A549 (cell line): Measurements from ENCODE around the gene TBC1D2B. TPM values are rescaled to one million over a fixed set of nuclear protein-coding genes. Genes with fewer than 3 reads are reported as not detected.

ENCODE experiments used
- ATAC-seq, 2 experiments: fragments of 200-7000 bp in 1 of 2; fragments of >200 bp in 1 of 2; cut with Nextera tagmentation in 1 of 2; cut with Tn5 transposase in 1 of 2; 3 replicates each; pipeline versions ENCODE4 v1.8.0 to v1.9.1; 2018 to 2020; ENCODE audit warnings: mild to moderate bottlenecking in 1 of 2, moderate library complexity in 1 of 2
- CTCF ChIA-PET: fragments of 300-600 bp; sonication (Branson Sonifier 250); formaldehyde crosslinking; extraction: SDS; loops from one replicate; lab custom pipeline; 2021; ENCODE audit warnings: antibody characterized with exemption, inconsistent platforms; lab: Yijun Ruan, JAX
- POLR2A ChIA-PET: fragments of 350-600 bp; formaldehyde crosslinking; extraction: SDS; loops from one replicate; lab custom pipeline; 2021; ENCODE audit warnings: antibody characterized with exemption, inconsistent platforms; lab: Yijun Ruan, JAX
- DNase-seq, 2 experiments: peaks; one replicate each; pipeline versions ENCODE4 v3.0.0 to v3.0.0-alpha.2; 2011 to 2016; ENCODE audit warnings: low read depth in 1 of 2, low spot score in 1 of 2
- FAIRE-seq: peaks from 2 replicates; lab custom pipeline; 2011; peaks lifted over from hg19 to GRCh38; lab: Jason Lieb, UNC
- H3K27ac ChIP-seq, 2 experiments: fragments of >200 bp; sonication (Bioruptor Twin); formaldehyde crosslinking; 3 replicates each; pipeline ENCODE4 v1.5.1; 2016 to 2017
- H3K4me1 ChIP-seq: fragments of >200 bp; sonication (Bioruptor Twin); formaldehyde crosslinking; 3 replicates; pipeline ENCODE4 v1.6.1; 2016
- H3K4me2 ChIP-seq: fragments of >200 bp; sonication (Bioruptor Twin); formaldehyde crosslinking; 3 replicates; pipeline ENCODE4 v1.6.1; 2016
- H3K4me3 ChIP-seq: fragments of >200 bp; sonication (Bioruptor Twin); formaldehyde crosslinking; 3 replicates; pipeline ENCODE4 v1.5.1; 2016
- H3K9me3 ChIP-seq: fragments of >200 bp; sonication (Bioruptor Twin); formaldehyde crosslinking; 3 replicates; pipeline ENCODE4 v1.6.1; 2016
- BCL3 ChIP-seq: fragments of >200 bp; sonication (Bioruptor Twin); formaldehyde crosslinking; IDR thresholded peaks from 3 replicates; pipeline ENCODE4 v1.6.1; 2016
- CBX8 ChIP-seq: fragments of 200-600 bp; sonication (generic); IDR thresholded peaks from 2 replicates; pipeline ENCODE4 v1.6.1; 2016
- CEBPB ChIP-seq, 2 experiments: fragments of >200 bp in 1 of 2; sonication (Bioruptor Twin) in 1 of 2; formaldehyde crosslinking in 1 of 2; IDR thresholded peaks; 2 replicates each; pipeline ENCODE4 v1.6.1; 2012 to 2016
- CHD2 ChIP-seq: fragments of 150-350 bp; IDR thresholded peaks from 2 replicates; pipeline ENCODE4 v1.6.1; 2014; ENCODE audit warnings: low read length; ENCODE audit not compliant: partially characterized antibody
- ELK1 ChIP-seq: fragments of 150-350 bp; IDR thresholded peaks from 2 replicates; pipeline ENCODE4 v1.6.1; 2014; ENCODE audit warnings: low read depth, mild to moderate bottlenecking, low read length
- FOXS1 ChIP-seq: fragments of 250-450 bp; sonication (Bioruptor Pico); IDR thresholded peaks from 2 replicates; pipeline ENCODE4 v1.5.0; 2020; ENCODE audit warnings: mild to moderate bottlenecking, moderate library complexity
- GATA3 ChIP-seq: IDR thresholded peaks from 2 replicates; pipeline ENCODE4 v1.6.1; 2012; ENCODE audit warnings: borderline replicate concordance
- HES2 ChIP-seq: fragments of >200 bp; sonication (Bioruptor Twin); formaldehyde crosslinking; IDR thresholded peaks from 2 replicates; pipeline ENCODE4 v1.6.1; 2016
- HOXA7 ChIP-seq: fragments of 250-450 bp; sonication (Bioruptor Pico); IDR thresholded peaks from 2 replicates; pipeline ENCODE4 v1.5.0; 2020; ENCODE audit warnings: mild to moderate bottlenecking, moderate library complexity
- MAFK ChIP-seq: fragments of 450-650 bp; IDR thresholded peaks from 2 replicates; pipeline ENCODE4 v1.6.1; 2014; ENCODE audit not compliant: partially characterized antibody
- MAX ChIP-seq: IDR thresholded peaks from 2 replicates; pipeline ENCODE4 v1.6.1; 2012
- NR3C1 ChIP-seq: fragments of >200 bp; sonication (Bioruptor Twin); formaldehyde crosslinking; IDR thresholded peaks from 3 replicates; pipeline ENCODE4 v1.6.1; 2017
- PBX3 ChIP-seq: IDR thresholded peaks from 2 replicates; pipeline ENCODE4 v1.6.1; 2012
- PHF8 ChIP-seq: fragments of 200-600 bp; sonication (generic); IDR thresholded peaks from 2 replicates; pipeline ENCODE4 v1.6.1; 2016; ENCODE audit warnings: low read depth, mild to moderate bottlenecking, antibody characterized with exemption, moderate library complexity, borderline replicate concordance
- POLR2A ChIP-seq: IDR thresholded peaks from 2 replicates; pipeline ENCODE4 v1.6.1; 2012; ENCODE audit warnings: mild to moderate bottlenecking, low read length
- POLR2AphosphoS2 ChIP-seq: conservative IDR thresholded peaks from 2 replicates; pipeline ENCODE4 v1.6.1; 2012; ENCODE audit warnings: low read length, improper control_type of control experiment, inconsistent platforms
- TP53 ChIP-seq: fragments of 250-450 bp; sonication (Bioruptor Pico); IDR thresholded peaks from 2 replicates; pipeline ENCODE4 v1.5.0; 2021; ENCODE audit warnings: mild to moderate bottlenecking, moderate library complexity
- USF2 ChIP-seq: fragments of 450-650 bp; IDR thresholded peaks from 2 replicates; pipeline ENCODE4 v1.6.1; 2014; ENCODE audit warnings: antibody characterized with exemption
- ZSCAN20 ChIP-seq: fragments of 250-450 bp; sonication (Bioruptor Pico); IDR thresholded peaks from 2 replicates; pipeline ENCODE4 v1.8.0; 2022; ENCODE audit warnings: mild to moderate bottlenecking, moderate library complexity
- WGBS: methylation state at CpG from one replicate; pipeline ENCODE4 v1.1.6; 2017; ENCODE audit errors: missing lambda C conversion rate; 5-methylcytosine and 5-hydroxymethylcytosine counted together
- polyA plus RNA-seq, 4 experiments: library from polyadenylated mRNA; depleted of rRNA in 3 of 4; stranded (reverse); fragments of >200 nt; fragmentation: RNase III in 1 of 4; extraction: RNeasy Plus Mini Kit Qiagen cat#74134 plus additional on column Dnase treatment in 1 of 4; gene quantifications; 2 replicates in 3 of 4; 3 replicates in 1 of 4; pipeline ENCODE4 v1.2.3, GENCODE V29; 2011 to 2017

TBC1D2B gene
- polyA plus RNA-seq, 2 of the 4 experiments (the other 2 are of a cell fraction): 13.6 to 13.9 TPM

- ChIA-PET POLR2A (no interaction called here), CTCF (interaction anchor here (0.8 to 2.7 kb wide), 5 partner anchors 8 to 91 kb away, joined by 3 to 12 read pairs (median 5); no protein-coding TSS in a partner anchor)
- FAIRE-seq (no peak), ATAC-seq (no peak), DNase-seq (no peak)
- peaks cover 13% of the 10 kb centered on the region for H3K4me1 ChIP-seq
- 77% methylated on average over 1 of the region's 1 CpG for WGBS
- H3K4me2 ChIP-seq: no peak overlapping the region
- no peak overlapping the region for H3K4me3 ChIP-seq
- H3K27ac ChIP-seq: no peak overlapping the region
- TF ChIP-seq ELK1: no peak
- no peak for TF ChIP-seq PBX3
- no peak for TF ChIP-seq HES2
- TF ChIP-seq POLR2AphosphoS2: no peak
- no peak for TF ChIP-seq BCL3
- no peak for TF ChIP-seq ZSCAN20 (CRISPR knock-in tag)
- no peak for TF ChIP-seq CEBPB (IDR thresholded peaks at IDR 0.05)
- TF ChIP-seq TP53 (CRISPR knock-in tag): no peak
- no peak for TF ChIP-seq CHD2
- no peaks in the 10 kb centered on the region for H3K9me3 ChIP-seq
Observed at GRCh38 chr15:78050441-78050809, 27.1 kb downstream of the TBC1D2B start.

GRCh38 chr15:78049691-78050440 lies 27.6 kb downstream of the TBC1D2B start:
- TF ChIP-seq CBX8 (no peak), POLR2A (no peak), CHD2 (no peak), HOXA7 (CRISPR knock-in tag) (no peak), NR3C1 (no peak), PHF8 (no peak), GATA3 (no peak), USF2 (no peak), MAX (no peak)
- TF ChIP-seq, all 56 proteins: peak for 0
- WGBS: 88% methylated on average over 7 of the region's 7 CpGs
- ChIA-PET POLR2A (no interaction called here), CTCF (interaction anchor here (0.8 to 2.7 kb wide), 5 partner anchors 10 to 91 kb away, joined by 3 to 8 read pairs (median 5); no protein-coding TSS in a partner anchor)
- Histone ChIP-seq H3K4me1 (peaks cover 12% of the 10 kb centered on the region), H3K4me3 (no peak overlapping the region), H3K4me2 (no peak overlapping the region), H3K9me3 (no peaks in the 10 kb centered on the region), H3K27ac (no peak overlapping the region)
- FAIRE-seq (no peak), ATAC-seq (no peak), DNase-seq (no peak)

GRCh38 chr15:78048628-78048920 lies 28.9 kb downstream of the TBC1D2B start:
- no peak overlapping the region for H3K4me2 ChIP-seq
- 94% methylated on average over 5 of the region's 5 CpGs for whole genome bisulfite sequencing
- TF ChIP-seq FOXS1 (no peak), NR3C1 (no peak), MAFK (no peak)
- ChIA-PET CTCF (interaction anchor here (0.9 to 1.3 kb wide), 2 partner anchors 16 to 82 kb away, joined by 3 read pairs; no protein-coding TSS in a partner anchor), POLR2A (no interaction called here)
- H3K4me3 ChIP-seq: no peak overlapping the region
- no peak for ATAC-seq
- FAIRE-seq: no peak
- H3K27ac ChIP-seq: no peak overlapping the region
- DNase-seq: no peak
- no peaks in the 10 kb centered on the region for H3K9me3 ChIP-seq
- peaks cover 12% of the 10 kb centered on the region for H3K4me1 ChIP-seq
